ENCODE measurements around the gene LAMB1.

The LAMB1 gene

DNA sequence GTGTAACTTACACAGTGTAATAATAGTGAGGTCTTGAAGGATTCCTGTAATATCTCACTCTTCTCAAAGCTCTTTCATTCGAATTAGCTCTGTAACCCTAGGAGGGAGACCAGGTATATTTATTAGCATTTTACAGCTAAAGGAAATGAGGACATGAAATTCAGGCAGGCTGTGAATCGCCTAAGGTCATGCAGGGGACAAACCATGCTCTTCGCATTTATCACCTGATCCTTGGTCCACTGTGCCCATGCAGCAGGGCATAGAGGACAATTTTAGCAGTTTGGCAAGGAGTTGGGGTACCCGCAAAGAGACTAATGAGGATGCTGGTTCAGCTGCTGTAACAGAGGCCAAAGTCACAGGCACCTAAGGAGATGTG is 14.8 kb upstream of the LAMB1 start:
- no peak for DNase-seq (ENCODE audit: low read depth in 2 of 2)

DNA sequence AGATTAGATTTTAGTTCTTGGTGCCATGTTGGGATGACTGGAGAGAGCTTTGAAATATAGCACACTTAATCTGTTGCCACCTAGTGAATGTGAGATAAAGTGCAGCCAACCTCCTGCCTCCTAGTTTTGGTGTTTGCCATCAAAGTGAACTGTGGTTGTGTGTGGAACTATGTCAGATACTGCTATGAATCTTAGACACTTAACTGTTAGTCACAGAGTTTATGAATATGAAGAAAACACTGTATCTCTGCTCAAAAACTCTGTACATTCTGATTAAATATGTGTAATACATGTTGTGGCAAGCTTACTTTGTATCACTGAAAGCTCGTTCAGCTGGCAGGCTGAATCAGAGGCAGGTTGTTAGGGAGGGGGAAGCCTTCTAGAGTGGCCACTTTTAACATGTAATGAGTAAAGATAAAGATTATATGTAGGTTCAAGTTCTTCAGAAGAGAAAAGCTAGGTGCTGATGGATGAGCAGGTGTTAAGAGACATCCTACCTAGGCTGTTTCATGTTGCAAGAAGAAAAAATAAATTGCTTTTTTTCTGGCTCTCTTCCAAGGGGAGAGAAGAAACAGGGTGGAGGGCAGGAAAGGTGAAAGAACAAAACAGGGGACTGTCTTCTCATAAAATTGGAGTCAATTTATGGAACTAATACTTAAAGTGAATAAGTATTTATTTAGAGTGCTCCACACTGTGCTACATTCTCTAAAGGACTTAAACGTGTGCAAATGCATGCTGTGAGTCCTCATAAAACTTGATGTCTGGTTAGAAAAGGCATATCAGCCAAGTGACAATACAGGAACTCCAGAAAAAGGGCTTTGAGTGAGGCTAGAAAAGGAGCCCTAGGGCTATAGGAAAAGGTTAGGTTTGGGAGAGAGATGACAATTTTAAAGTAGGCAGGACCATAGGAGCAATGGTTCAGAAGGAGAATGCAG is 14.1 kb upstream of the LAMB1 start:
- no peak for DNase-seq (ENCODE audit: low read depth in 2 of 2)

DNA sequence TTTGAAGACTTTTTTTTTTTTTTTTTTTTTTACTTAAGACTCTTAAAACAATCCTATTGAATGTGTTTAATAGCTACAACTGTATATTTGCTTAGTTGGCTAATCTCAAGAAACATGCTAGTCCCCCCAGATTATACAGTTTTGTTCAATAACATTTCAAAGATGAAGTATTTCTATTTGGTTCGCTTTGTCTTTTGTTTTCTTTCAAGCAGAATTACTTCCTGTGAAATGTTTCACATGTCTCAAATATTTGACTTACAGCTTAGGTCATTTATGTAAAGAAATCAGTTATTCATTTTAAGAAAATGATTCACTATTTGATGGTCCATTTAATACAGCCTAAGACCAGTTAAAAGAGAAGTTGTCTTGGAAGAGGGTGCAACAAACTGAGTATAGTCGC is 12.8 kb upstream of the LAMB1 start:
- no peak for DNase-seq (ENCODE audit: low read depth in 2 of 2)

DNA sequence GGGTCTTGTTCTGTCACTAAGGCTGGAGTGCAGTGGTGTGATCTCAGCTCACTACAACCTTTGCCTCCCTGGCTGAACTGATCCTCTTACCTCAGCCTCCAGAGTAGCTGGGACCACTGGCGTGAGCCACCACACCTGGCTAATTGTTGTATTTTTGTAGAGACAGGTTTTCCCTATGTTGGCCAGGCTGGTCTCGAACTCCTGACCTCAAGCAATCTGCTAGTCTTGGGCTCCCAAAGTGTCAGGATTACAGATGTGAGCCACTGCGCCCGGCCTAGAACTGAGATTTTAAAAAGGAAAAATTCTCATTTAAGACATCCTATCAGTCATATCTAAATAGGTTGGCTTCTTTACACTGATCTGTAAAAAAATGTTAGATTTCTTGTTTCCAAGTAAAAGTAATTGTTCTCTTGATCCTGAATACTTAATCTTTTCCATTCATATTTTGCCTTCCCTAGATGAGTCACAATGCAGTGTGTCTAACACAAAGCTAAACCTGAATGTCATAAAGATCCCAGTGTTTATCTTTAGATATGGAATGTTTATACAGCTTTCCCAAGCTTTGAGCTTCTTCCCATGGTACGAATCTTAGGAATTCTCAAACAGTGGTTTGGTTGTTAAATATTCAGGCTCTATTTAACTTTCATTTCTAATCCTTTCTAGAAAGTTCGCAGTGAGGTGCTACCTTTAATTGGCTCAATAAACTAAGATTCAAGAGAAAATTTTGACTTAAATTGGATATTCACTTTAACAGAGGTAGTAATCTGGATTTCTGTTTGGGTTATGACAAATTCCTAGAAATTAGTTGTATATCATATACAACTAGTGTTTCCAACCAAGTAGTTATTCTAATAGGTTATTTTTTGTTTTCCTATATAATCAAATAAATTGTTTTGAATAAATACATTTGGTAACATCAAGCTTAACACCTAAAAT is 12.1 kb upstream of the LAMB1 start:
- no peak for DNase-seq (ENCODE audit: low read depth in 2 of 2)

DNA sequence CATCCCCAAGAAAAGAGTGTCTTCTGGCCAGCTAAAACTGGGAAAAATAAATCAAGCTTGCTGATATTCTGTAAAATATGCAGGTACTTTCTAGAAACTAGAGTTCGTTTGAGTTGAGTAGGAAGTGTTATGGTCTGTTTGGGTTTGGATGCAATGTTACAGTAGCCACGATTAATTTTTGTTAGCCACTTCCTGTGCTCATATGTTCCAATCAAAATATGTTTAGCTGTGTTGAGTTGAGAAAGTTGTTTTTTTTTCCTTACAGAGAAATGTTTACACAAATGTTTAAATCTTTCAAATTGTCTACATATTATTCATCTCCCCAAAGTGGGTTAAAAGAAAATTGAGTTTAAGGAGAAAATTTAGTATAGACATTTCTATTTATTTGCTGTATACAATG is 11.3 kb upstream of the LAMB1 start:
- no peak for DNase-seq (ENCODE audit: low read depth in 2 of 2)

DNA sequence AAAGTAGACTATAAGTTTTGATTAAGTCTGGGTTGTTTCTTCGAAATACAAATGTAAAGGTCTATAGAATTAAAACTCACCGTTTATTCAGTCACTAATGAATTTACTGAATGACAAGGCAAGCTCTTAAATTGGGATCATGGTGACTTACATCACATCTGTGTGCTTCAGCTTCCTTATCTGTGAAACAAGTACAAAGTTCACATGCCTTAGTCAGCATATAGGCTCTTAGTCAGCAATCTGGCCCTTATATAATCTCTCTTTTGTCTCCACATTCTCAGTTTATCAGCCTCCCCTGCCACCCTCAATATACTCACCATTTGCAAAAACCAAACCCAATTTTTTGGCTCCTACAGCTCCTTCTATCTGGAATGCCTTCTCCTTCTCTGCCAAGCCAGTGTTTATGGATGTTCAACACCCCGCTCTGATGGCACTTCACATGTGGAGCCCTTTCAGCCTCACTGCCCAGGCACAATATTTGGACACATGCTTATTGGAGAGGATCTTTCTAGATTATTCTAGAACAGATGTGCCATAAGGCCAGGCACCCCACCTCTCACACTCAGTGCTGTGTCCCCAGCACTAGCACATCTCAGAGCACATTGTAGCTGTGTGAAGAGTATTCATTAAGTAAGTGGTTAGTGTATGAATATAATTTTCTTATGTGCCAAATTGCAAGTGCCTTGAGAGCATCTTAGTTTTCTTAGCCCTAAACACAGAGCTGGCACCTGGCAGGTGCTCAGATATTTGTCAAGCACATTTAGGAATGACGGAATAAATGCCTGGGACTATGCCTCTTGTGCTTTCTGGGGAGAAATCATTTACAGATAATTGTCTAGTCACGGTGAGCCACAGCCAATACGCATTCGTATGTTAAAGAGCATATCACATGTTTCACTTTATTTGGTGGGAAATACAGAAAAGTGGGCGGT is 9.8 kb upstream of the LAMB1 start:
- no peak for DNase-seq (ENCODE audit: low read depth in 2 of 2)

DNA sequence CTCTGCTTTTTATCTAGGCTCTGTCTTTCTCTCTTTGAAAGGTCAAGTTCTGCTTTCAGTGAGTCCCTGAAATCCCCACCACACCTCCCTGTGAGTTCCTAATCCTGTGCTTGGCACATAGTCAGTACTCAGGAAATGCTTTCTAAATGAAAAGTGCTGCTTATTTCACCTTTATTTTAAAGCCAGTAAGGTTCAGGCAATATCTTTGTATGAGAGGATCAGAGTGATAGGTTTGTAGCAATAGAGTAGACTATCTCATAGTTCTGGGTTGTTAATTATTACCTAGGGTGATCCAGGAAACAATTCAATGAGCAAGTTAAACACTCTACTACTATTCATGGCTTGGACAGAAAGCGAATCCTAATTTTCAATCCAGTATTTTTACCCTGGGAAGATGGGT is 7.4 kb upstream of the LAMB1 start:
- DNase-seq (ENCODE audit: low read depth in 2 of 2) = no peak

DNA sequence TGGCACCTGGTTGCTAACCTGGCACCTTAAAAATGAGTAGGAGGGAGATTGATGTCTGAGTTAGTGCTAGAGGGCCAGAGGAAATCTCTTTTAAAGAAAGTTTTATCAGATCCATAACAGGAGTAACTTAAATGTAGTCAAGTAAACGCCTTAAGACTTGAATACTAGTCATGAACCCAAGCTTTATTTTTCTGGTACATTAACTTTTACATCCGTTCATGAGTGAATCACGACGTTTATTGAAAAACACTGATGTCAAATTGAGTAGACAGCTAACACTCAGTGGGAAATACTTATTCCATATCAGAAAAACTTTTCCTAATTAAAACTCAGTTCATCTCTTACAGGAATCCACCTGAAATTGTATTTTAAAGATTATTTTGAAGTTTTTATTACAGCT is 6.9 kb upstream of the LAMB1 start:
- DNase-seq (ENCODE audit: low read depth in 2 of 2) = no peak

DNA sequence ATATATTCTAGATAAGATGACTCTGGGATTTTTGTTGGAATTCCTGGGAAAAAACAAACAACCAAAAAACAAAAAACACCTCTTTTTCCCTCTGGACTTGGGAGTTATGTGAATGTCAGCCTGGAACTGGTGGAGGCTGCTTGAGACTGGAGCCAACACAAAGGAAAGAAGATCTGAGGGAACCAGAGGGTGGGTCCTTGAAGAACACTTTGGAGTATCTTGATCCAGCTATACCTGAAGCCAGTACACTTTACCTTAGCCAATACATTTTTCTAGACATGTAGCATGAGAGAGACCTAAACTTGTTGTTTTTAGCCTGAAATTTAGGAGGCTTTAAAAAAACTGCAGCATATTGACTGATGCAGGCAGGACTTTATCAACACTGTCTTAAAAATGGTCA is 5.9 kb upstream of the LAMB1 start:
- no peak for DNase-seq (ENCODE audit: low read depth in 2 of 2)

DNA sequence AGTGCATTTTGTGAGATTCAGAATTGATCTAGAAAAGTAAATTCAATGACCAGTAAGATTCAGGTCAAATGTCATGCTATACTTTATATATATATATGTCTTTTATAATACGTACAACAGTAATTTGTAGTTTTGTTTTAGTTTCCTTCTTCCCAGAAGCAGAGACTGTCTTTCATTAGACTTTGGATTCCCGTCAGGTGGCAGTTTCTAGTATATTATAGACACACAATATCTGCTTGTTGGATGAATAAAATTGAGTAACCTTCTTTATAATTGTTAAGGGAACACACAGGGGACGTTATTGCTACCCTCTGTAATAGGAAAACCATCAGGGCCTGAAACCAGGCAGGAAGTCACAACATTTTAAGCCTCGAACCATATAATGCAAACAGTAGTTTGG is 5.3 kb upstream of the LAMB1 start:
- DNase-seq (ENCODE audit: low read depth in 2 of 2) = no peak

DNA sequence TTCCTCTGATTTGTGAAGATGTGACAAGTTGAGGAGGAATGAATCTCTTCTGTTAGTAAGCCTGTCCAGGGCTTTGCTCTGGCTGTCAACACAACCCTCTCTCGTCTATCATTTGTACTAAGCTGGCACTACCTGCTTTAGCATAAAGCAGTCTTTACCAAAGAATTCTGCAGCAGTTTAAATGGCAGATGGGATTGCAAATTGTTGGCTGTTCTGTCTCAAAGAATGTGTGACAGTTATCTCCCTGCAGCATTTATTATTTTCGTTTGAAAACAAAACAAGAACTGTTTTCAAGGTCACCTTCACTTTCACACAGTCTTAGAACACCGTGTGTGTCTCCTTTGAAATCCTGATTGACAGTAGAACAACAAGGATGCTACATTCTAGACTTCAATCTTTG is 4.8 kb upstream of the LAMB1 start:
- DNase-seq (ENCODE audit: low read depth in 2 of 2) = no peak

DNA sequence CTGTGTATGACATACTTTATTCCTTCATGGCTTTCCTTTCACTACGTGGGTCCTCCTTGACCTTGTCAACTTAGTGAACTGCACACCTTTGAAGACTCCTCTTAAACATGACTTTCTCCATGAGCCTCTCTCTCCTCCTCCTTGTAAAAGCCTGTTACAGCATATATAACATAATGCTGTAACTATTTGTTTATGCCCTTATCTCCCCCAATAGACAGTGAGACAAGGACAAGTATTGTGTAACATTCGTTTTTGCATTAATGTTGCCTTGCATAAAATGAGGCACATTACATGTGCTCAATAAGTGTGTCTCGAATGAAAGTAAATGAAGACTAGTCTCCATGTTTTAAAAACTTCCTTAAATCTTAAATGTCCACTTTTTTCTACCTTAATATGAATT is 4.3 kb upstream of the LAMB1 start:
- no peak for DNase-seq (ENCODE audit: low read depth in 2 of 2)

DNA sequence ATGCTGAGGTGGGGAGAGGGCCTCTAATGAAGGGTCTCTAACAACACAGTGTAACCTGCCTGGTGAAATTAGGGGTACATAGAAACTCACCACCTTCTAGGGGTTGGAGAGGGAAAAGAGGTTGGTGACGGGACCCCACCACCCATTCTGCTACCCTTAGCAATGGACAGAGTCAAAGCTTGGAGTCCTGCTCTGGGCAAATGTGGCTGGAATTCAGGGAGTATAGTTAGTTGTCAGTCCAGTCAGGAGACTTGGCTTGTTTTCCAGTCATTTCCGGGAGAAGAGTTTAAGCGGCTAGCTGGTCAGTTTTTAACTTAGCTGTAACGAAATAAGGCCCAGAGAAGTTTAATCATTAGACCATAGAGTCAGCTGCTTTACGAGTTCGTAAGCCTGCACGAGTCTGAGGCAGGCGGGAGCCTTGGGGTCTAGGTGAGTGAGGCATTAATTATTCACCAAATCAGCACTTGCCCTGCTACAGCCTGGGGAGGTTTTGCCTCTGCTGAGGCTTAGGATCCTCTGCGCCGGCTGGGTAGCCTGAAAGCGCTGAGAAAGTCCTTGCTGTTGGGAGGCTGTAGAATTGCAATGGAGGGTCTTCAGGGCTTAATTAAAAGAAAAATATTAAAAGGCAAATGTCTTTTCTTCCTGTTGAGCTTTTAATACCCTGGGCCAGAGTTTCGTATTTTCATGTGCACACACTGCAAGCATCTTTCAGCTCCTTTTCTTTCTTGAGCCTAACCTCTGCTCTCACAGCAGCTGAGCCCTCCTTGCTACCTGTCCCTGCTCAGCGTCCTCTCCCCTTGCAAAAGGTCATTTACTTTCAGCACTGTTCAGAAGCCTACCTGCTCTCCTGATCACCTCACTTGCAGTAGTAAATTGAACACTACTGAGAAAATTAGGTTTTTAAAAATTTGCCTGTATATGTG is 1.5 kb upstream of the LAMB1 start:
- DNase-seq (ENCODE audit: low read depth in 2 of 2) = no peak

DNA sequence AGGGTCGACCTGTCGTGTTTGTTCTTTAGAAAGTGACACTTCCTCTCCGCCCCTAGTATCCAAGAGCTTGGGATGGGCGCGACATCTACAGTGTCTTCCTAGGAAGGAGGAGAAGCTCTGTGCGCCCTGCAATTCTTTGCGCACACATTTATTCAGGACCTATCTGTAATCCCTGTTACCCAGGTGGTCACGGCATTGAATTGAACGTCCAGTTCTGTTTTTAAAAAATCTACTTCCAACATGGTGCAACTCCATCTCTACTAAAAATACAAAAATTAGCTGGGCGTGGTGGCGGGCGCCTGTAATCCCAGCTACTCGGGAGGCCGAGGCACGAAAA is 606 bp upstream of the LAMB1 start:
- no peak for DNase-seq (ENCODE audit: low read depth in 2 of 2)

DNA sequence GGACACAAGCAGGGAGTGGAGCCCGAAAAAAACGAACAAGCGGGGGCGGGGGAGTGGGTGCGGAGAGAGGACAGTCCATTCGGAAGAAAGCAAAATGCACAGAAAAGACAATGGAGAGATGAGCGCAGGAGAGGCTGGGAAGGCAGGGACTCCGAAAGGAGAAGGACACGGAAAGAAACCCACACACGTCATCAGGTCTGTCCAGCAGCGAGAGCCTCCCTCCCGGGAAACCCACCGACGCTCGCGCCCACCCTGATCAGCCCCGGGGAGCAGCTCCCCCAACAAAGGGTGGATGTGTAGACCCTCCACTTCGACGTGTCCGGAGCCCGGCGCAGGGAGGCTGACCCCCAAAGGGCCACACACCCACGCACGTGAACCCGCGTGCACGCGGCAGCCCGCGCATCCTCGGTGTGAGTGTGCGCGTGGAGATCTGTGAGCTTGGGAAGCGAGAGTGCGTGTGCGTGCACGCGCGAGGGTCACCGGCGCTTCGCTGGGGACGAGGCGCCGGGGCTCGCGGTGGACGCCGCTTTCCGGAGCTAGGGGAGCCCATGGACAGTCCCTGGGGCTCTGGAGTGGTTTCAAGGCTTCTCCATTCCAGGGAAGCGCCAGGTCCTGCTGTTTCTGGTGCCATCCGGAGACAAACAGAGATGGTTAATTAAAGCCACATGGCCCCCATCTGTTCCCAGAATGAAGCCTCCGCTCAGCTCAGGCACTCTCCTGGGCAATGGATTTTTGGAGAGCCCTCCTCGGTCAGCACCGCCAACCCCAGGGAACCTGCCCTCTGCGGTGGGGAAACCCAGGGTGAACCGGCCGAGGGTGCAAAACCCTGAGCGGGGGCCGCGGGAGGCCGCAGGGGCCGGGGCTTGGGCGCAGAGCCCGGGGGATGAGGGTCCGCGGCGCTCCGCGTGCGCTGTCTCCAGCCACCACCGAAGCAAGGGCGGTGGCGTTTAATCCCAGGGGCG is 916 bp downstream of the LAMB1 start:
- DNase-seq (ENCODE audit: low read depth in 2 of 2) = no peak

DNA sequence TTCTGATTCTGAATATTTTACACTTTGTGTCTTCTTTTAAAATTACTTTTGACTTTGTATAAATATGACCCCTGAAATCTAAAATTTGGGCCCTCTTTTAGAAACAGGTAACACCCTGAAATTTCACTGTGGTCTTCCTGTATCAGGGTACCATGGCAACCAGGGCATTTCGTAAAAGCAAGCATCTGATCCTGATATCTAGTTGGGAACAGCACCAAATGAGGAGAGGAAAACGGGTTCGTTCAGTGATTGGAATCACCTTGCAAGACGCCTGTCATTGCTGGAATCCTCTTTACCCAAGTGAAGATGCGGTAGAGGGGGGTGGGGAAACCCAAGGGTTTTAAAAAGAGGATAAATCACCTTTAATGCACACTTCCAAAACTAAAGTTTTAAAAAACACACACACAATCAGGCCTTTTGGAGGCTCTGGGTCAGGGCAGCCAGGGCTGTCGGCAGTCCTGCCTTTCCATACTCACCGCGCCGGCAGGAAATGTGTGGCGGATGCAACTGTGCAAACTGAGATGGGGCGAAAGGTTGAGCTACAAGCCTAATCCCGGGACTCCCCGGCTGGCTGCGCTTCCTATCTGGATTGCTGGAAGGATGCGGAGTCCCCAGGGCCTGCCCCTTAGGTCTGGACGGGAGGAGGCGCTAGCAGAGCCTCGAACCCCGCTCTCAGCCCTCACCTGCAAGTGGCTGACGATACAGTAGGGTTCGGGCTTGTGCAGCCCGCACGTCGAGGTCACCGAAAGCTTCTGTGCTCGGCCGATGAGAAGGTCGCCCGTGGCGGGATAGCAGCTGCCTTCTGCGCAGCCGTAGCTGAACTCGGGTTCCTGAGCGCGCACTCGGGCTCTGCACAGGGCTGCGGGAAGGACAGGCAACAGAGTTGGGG is 1.8 kb downstream of the LAMB1 start:
- DNase-seq (ENCODE audit: low read depth in 2 of 2) = no peak

DNA sequence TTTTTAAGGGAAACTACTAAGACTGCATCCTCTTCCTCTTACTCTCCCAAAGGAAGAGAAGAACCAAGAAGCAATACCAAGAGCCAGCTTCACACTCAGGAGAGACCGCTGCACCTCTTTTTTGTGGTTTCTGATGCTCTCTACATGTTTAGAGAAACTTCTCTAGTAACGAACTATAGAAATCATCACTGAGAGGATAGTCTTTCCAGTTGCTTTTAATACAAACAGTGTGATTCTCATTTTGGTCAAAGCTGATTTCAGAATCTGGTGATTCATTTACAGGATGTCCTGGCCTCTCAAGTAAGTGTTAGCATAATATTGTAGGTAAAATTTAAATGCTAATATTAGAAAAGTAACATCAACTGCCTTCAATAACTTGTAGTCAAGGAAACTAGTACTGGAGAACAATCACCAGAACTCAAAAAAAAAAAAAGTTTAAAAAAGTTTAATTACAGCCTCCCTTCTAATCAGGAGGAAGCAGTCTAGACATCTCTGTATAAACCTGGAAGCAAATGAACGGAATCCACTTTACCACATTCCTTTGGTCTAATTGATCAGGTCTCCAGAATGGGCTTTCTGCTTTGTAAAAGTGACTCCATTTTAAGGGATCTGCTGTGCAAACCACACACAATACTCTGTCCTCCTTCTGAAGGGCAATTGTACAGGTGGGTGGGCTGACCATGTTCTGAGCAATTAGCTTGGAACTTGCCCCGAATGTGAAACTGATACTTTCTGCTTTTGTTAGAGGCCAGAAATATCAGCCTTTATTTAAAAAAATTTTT is 3.0 kb downstream of the LAMB1 start:
- DNase-seq (ENCODE audit: low read depth in 2 of 2) = no peak

All from stimulated activated CD8-positive, alpha-beta memory T cell treated with anti-CD3 and anti-CD28 coated beads, Interleukin-2, amount 100 ng/mL, for 1 hour (primary cell).